HUES6 (cell line): ENCODE results near the gene SLC17A7.
"Not testable (repeated sequence)": the region's sequence is repeated elsewhere in the genome, so short reads cannot be mapped to it uniquely, and the experiment has no call there.

Source experiments
- H3K27ac ChIP-seq: 2 replicates; pipeline ENCODE4 v1.7.0; 2013; ENCODE audit warnings: low read depth, mild to moderate bottlenecking, low read length, inconsistent platforms
- H3K27me3 ChIP-seq: 2 replicates; pipeline ENCODE4 v1.6.1; 2013; ENCODE audit warnings: low read length; ENCODE audit not compliant: control insufficient read depth, insufficient read depth
- H3K36me3 ChIP-seq: 2 replicates; pipeline ENCODE4 v1.6.1; 2013; ENCODE audit warnings: low read length; ENCODE audit not compliant: control insufficient read depth, insufficient read depth
- H3K4me1 ChIP-seq: 2 replicates; pipeline ENCODE4 v1.6.1; 2013; ENCODE audit warnings: low read length; ENCODE audit not compliant: control insufficient read depth, insufficient read depth
- H3K4me3 ChIP-seq: 2 replicates; pipeline ENCODE4 v1.5.1; 2013; ENCODE audit warnings: low read depth, low read length
- H3K9ac ChIP-seq: one replicate; pipeline ENCODE4 v1.6.1; 2013; ENCODE audit warnings: mild to moderate bottlenecking, low read length
- H3K9me3 ChIP-seq: 2 replicates; pipeline ENCODE4 v1.6.1; 2013; ENCODE audit warnings: low read depth, low read length; ENCODE audit not compliant: control insufficient read depth, insufficient read depth

The SLC17A7 gene

DNA sequence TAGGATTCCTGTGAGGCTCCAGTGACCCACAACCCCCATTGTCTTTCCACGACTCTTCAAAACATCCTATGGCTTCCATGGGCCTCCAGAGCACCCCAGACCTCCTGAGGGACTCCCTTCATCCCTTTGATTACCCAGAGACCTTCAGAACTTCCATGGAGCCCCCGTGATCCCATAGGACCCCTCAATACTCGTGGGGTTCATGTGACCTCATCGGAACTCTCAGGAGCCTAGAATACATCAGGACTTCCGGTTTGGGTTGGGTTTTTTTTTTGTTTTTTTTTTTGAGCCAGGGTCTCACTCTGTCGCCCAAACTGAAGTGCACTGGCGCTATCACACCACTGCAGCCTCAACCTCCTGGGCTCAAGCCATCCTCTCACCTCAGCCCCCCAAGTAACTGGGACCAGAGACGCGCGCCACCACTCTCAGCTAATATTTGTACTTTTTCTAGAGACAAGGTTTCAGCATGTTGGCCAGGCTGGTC is 12.5 kb upstream of the SLC17A7 start:
- no peaks in the 10 kb centered on the region for H3K9me3 ChIP-seq
- 0 out of 2 replicates have a peak, but pooled peaks cover 3% of the 10 kb centered on the region for H3K4me1 ChIP-seq
- H3K9ac ChIP-seq, result peak overlapping the region; percentile 96
- peak overlapping the region; percentile 84 for H3K4me3 ChIP-seq
- peaks cover 15% of the 10 kb centered on the region for H3K36me3 ChIP-seq
- H3K27me3 ChIP-seq, result no peaks in the 10 kb centered on the region
- peak overlapping the region; percentile 89 for H3K27ac ChIP-seq

DNA sequence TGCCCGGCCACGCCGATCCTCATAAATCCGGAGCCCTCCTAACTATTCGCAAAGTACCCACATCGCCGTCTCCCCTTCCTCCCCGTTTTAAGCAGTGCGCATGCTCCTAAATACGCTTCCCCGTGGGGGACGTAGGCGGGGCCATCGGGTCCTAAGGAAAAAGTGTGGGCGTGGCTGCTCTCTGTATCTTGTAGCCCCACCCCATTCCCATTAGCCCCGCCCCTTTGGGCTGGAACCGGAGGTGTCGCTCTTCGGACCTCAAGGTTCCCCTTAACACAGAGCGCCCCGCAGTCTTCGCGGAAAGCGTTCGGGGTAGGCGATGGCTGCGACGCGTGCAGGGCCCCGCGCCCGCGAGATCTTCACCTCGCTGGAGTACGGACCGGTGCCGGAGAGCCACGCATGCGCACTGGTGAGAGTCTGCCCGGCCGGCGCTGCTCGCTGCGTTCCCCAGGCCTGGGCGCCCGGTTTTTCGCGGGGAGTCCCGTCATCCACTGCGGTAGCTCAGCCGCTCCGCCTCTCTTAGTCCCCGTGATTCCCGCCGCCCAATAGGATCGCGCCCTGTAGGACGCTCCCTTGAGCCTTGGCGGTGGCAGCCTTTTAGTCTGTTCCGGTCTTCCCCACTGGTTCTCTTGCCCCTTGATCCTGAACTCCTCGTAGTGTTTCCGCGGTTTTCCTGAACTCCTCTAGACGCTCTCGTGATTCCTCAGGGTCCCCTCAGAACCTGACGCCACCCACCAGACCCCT is 11.9 kb upstream of the SLC17A7 start, which contains the start of gene ALDH16A1:
Gene ALDH16A1, plus strand, starts transcription at position 213 of the 744 bp plus-strand sequence. Its CDS starts 107 bp downstream, at position 320.
- Histone ChIP-seq H3K27ac (peak within 1 kb of the TSS; percentile 89), H3K9me3 (no peaks in the 10 kb centered on the region), H3K9ac (peak within 1 kb of the TSS; percentile 96), H3K4me3 (peak within 1 kb of the TSS; percentile 84), H3K4me1 (0 out of 2 replicates have a peak, but pooled peaks cover 3% of the 10 kb centered on the region), H3K36me3 (peaks cover 21% of the 10 kb centered on the region), H3K27me3 (no peaks in the 10 kb centered on the region)

DNA sequence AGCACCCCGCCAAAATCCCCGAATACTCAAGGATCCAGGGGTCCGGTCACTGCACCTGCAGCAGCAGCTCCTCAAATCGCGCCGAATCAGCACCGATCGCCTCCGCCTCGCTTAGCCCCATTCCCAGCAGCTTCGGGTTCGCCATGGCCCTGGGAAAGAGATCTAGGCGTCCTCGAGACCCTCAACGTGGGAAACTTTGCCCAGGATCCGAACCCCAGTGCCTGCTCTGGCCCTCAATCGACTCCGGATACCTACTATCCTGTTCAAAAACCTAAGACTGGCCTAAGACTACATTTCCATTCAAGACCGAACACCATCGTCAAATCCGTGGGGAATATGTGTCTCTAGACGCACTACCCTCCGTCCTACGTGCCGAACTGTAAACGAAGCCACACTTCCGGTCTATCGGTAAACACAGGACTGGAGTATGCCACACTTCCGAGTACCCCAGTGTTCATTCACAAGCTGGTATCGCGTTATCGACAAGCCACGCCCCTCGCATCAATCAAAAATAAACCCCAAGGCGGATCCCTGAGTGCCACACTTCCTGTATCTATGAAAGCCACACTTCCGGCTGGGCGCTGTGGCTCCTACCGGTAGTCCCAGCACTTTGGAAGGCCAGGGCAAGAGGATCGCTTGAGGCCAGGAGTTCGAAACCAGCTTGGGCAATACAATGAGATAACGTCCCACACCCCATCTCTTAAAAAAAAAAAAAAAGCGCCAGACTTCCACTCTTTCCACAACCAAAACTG is 10.3 kb upstream of the SLC17A7 start, which contains the start of gene PIH1D1:
Gene PIH1D1, minus strand, starts transcription at position 385 of the 752 bp plus-strand sequence. Its CDS starts 240 bp downstream, at position 145.
- peak within 1 kb of the TSS; percentile 91 for H3K4me3 ChIP-seq
- peaks cover 34% of the 10 kb centered on the region for H3K36me3 ChIP-seq
- H3K4me1 ChIP-seq, result 0 out of 2 replicates have a peak, but pooled peaks cover 8% of the 10 kb centered on the region
- no peaks in the 10 kb centered on the region for H3K9me3 ChIP-seq
- H3K27me3 ChIP-seq, result no peaks in the 10 kb centered on the region
- H3K27ac ChIP-seq, result peak within 1 kb of the TSS; percentile 46; the same call in 1 of the 2 replicates
- peak within 1 kb of the TSS; percentile 96 for H3K9ac ChIP-seq

DNA sequence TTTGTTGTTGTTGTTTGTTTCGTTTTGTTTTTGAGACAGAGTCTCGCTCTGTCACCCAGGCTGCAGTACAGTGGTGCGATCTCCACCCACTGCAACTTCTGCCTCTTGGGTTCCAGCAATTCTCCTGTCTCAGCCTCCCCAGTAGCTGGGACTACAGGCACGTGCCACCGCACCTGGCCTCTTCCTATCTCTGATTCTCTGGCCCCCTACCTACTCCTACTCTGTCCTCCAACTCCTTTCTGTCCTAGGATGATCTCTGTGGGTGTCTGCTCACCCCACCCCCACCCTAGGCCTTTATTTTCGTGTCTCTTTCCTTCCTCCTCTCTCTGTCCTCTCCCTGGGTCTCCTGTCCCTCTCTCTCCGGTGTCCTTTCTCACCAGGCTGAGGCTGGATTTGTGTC is 9.1 kb upstream of the SLC17A7 start:
- H3K4me1 ChIP-seq, result 0 out of 2 replicates have a peak, but pooled peaks cover 8% of the 10 kb centered on the region
- H3K27ac ChIP-seq, result no peak overlapping the region
- no peak overlapping the region for H3K9ac ChIP-seq
- no peaks in the 10 kb centered on the region for H3K27me3 ChIP-seq
- H3K4me3 ChIP-seq, result peak overlapping the region; percentile 91
- H3K9me3 ChIP-seq, result no peaks in the 10 kb centered on the region
- H3K36me3 ChIP-seq, result peaks cover 36% of the 10 kb centered on the region

DNA sequence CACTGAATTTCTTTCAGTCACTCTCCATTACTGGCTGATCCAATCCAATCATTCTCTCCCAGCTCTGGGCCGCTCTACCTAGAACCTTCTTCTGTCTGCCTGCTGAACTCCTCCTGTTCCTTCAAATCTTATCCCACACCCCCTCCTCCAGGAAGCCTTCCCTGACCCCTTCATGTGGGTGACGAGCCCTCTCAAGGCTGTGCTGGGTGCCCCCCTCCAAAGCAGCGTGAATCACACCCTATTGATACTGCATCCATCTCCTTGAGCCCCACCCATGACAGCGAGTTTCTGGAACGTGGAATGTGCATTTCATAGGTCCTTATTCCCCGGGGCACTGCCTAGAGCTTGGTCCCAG is 7.1 kb upstream of the SLC17A7 start:
- Histone ChIP-seq H3K4me1 (0 out of 2 replicates have a peak, but pooled peaks cover 5% of the 10 kb centered on the region), H3K27ac (no peak overlapping the region), H3K4me3 (no peak overlapping the region), H3K9ac (no peak overlapping the region), H3K27me3 (no peaks in the 10 kb centered on the region), H3K36me3 (peaks cover 36% of the 10 kb centered on the region), H3K9me3 (no peaks in the 10 kb centered on the region)

DNA sequence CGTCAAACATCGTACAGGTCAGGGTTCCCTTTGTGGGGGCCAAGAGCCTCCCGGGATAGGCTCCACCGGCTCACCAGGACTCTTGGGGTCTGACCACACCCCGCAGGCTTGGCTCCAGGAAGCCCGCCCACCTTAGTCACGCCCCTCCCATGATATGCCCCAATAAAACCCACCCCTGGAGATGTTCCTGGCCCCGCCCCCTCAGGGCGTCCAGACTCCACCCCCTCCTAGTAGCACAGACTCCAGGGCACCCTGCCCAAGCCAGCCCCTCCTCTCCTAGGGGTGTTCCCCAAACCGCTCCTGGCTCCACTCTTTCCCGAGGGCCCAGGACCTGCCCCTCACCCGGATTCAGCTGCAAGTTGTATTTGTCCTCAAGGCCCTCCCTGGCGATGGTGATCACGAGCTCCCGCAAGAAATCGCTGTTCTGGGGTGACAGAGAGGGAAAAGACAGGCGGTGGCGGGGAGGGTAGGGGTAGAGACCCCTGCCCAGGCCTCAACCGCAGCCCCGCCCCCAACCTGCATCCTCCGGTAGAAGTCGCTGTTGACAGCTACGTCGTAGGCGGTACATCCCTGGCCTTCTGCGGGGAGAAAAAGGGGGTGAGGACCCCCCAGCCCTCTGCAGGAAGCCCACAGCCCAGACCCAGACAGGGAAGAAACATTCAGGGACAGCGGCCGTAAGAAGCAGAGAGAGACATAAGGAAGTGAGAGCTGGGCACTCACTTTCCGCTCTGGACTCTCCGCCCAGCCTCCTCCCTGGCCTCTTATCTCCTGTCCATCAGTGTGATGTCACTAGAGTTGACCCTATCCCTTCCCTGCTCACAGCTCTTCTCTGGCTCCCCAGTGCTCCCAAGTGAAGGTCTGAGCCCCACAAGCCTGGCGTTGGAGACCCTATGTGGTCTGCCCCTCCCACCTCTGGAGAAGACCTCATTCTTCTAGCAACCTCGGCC is 6.4 kb upstream of the SLC17A7 start:
- Histone ChIP-seq H3K9me3 (no peaks in the 10 kb centered on the region), H3K4me3 (no peak overlapping the region), H3K27ac (no peak overlapping the region), H3K4me1 (0 out of 2 replicates have a peak, but pooled peaks cover 5% of the 10 kb centered on the region), H3K36me3 (peaks cover 36% of the 10 kb centered on the region), H3K9ac (no peak overlapping the region), H3K27me3 (no peaks in the 10 kb centered on the region)

DNA sequence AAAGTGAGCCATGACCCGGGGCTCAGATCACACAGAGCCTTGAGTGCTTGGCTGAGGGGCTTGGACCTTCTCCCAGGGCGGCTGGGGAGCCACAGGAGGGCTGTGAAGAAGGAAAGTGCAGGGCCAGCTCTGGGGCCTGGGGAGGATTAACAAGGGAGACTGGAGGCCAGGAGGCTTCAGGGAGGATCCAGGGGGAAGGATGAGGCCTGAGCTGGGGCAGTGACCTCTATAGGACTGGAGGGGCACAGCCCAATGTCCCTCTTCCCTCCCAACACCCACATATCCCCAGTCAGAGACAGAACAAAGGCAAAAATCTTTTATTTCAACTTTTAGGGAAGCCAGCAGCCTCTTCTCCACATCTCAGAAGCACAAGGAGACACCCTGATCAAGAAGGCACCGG is 4.7 kb upstream of the SLC17A7 start:
- Histone ChIP-seq H3K27ac (no peak overlapping the region), H3K9me3 (no peaks in the 10 kb centered on the region), H3K9ac (no peak overlapping the region), H3K27me3 (peaks cover 13% of the 10 kb centered on the region), H3K4me1 (peaks cover 13% of the 10 kb centered on the region), H3K4me3 (no peak overlapping the region), H3K36me3 (peaks cover 36% of the 10 kb centered on the region)

DNA sequence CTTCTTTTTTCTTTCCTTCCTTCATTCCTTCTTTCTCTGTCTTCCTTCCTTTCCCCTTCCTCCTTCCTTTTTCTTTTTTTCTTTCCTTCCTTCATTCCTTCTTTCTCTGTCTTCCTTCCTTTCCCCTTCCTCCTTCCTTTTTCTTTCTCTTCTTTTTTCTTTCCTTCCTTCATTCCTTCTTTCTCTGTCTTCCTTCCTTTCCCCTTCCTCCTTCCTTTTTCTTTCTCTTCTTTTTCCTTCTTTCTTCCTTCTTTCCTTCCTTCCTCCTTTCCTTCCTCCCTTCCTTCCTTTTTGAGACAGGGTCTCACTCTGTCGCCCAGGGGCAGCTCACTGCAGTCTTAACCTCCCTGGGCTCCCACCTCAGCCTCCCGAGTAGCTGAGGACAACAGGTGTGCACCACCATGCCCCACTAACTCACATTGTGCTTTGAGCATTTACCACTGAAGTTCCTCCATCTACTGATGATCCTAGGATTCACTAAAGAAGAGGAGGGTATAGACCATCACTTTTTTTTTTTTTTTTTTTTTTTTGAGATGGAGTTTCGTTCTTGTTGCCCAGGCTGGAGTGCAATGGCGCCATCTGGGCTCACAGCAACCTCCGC is 2.9 kb upstream of the SLC17A7 start:
- H3K9ac ChIP-seq, H3K27ac ChIP-seq, H3K9me3 ChIP-seq, H3K4me3 ChIP-seq: not testable (repeated sequence)
- Histone ChIP-seq H3K4me1 (peaks cover 18% of the 10 kb centered on the region), H3K36me3 (peaks cover 24% of the 10 kb centered on the region), H3K27me3 (peaks cover 31% of the 10 kb centered on the region)

DNA sequence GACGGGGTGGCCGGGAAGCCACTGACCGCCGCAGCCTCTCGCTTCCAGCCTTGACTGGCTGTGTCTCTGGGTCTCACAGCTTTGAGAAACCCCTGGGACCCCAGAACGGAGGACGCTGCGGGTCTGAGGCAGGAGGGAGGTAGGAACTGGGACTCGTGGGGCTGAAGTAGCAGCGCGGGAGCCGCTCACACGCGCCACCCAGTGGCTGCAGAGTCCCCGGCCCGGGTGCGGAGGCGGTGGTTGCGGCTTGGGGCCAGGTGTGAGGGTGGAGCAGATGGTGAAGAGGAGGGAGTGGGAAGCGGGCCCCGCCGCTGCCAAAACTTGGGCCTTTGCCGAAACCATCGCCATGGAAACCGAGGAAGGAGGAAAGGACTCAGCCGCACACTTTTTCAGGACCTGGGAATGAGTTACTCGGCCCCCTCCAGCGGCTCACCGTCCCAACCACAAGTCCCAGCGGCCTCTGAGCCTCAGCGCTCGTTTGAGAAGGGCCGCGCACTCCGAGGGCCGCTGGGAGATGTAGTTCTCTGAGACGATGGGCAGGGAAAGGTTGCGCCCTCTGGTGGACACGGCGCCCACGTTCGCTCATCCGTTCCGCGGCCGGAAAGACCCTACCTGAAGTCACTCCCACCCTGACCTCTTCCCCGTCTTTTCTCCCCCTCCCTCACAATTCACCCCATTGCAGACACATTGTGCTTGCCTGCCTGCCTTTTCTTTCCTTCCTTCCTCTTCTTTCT is 2.2 kb upstream of the SLC17A7 start:
- H3K36me3 ChIP-seq, result peaks cover 19% of the 10 kb centered on the region
- peaks cover 18% of the 10 kb centered on the region for H3K4me1 ChIP-seq
- H3K4me3 ChIP-seq, result peak overlapping the region; percentile 92
- H3K9ac ChIP-seq, result peak overlapping the region; percentile 70
- no peaks in the 10 kb centered on the region for H3K9me3 ChIP-seq
- no peak overlapping the region; the same call in 1 of the 2 replicates for H3K27ac ChIP-seq
- H3K27me3 ChIP-seq, result peaks cover 38% of the 10 kb centered on the region
